OCI-LY7 (cell line): Measurements from ENCODE around the gene MYL6.

ENCODE experiments used
- CTCF ChIP-seq: fragments of 200-600 bp; sonication (generic); conservative IDR thresholded peaks from 2 replicates; pipeline ENCODE4 v1.5.1; 2014; ENCODE audit warnings: mild to moderate bottlenecking, antibody characterized with exemption, low read length, moderate library complexity, mixed read lengths
- EZH2phosphoT487 ChIP-seq: fragments of 200-600 bp; sonication (generic); IDR thresholded peaks from 2 replicates; pipeline ENCODE4 v1.6.1; 2018; ENCODE audit warnings: low read depth, borderline replicate concordance, mild to moderate bottlenecking, mixed run types, antibody characterized with exemption, low read length, moderate library complexity, mixed read lengths

DNA sequence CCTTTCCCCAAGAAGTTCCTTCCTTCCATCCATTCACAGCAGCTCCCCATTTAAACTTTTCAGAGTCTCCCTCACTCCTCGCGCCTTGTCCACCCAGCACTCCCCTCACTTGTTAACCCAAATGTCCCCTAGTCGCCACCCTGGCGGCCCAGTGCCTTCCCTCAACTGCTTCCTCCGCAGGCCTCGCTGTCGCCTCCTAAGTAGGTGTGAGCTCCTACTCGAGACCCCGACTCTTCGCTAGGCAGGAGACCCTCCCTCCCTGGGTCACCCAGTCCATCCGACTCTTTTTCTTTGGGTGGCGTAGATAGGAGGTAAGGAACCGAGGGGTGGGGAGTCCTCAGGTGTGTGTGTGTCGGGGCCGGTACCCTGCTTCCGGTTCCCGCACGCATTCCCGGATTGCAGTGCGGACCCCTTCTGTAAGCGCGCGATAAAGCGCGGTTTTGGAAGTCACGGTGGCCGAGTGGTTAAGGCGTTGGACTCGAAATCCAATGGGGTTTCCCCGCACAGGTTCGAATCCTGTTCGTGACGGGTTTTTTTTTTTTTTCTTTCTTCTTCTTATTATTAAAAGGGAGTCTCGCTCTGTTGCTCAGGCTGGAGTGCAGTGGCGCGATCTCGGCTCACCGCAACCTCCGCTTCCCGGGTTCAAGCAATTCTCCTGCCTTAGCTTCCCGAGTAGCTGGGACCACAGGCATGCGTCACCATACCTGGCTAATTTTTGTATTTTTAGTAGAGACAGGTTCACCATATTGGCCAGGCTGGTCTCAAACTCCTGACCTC lies 31.9 kb downstream of the MYL6 start:
- no peak for TF ChIP-seq EZH2phosphoT487
- TF ChIP-seq CTCF: 0 out of 2 replicates have a peak, but pooled peaks have one; percentile 20
